ENCODE data around the gene ZCWPW1.

- TF ChIP-seq CTCF (conservative IDR thresholded peaks at IDR 0.05 in 1 of 2, IDR thresholded peaks at IDR 0.05 in 1 of 2; ENCODE audit: low read depth in 1 of 2, low read length in 2 of 2) (no peak), EZH2 (IDR thresholded peaks at IDR 0.05; ENCODE audit: low read length, missing control alignments) (no peak)
Measured at GRCh38 chr7:100372256-100372655, 56.2 kb downstream of the ZCWPW1 start.
